GM18951 (cell line): ENCODE data around the gene FLRT2.

Experiments
- POLR2A ChIP-seq: IDR thresholded peaks from 4 replicates; pipeline ENCODE4 v1.6.1; 2011; ENCODE audit warnings: mild to moderate bottlenecking; ENCODE audit not compliant: insufficient read length, insufficient read depth; ENCODE audit errors: extremely low read depth
- in situ Hi-C: fragments of 300-500 bp; cut with MboI; formaldehyde crosslinking; loops from one replicate; pipeline ENCODE4 v1.12.0; 2022; ENCODE audit warnings: low sequenced_read_pairs, mixed read lengths, inconsistent platforms; ENCODE audit not compliant: unreplicated experiment

FLRT2 gene

GRCh38 chr14:85702997-85703396, 173.1 kb downstream of the FLRT2 start:
- in situ Hi-C loops: no loop called here
- no peak for TF ChIP-seq POLR2A
